Panc1 (cell line): ENCODE results near the gene APEX1. TPM values are rescaled to one million over a fixed set of nuclear protein-coding genes. Genes with fewer than 3 reads are reported as not detected.
A peak's percentile ranks its signal among the peaks of the same experiment; 100 is the strongest.

Experiments used
- ATAC-seq: fragments of 200-7000 bp; cut with Tn5 transposase; 2 replicates; pipeline ENCODE4 v1.9.1; 2020; ENCODE audit warnings: mild to moderate bottlenecking, moderate library complexity
- BruUV-seq: library from RNA; stranded (reverse); fragments of 400-500 nt; replicated peaks from 2 replicates; lab custom pipeline; 2021; lab: Mats Ljungman, UMichigan
- CTCF ChIA-PET: fragments of 300-600 bp; sonication (Branson Sonifier 250); formaldehyde crosslinking; loops from one replicate; lab custom pipeline; 2022; ENCODE audit warnings: antibody characterized with exemption; lab: Charles Lee
- POLR2A ChIA-PET: fragments of 300-600 bp; sonication (Branson Sonifier 250); formaldehyde crosslinking; loops from one replicate; lab custom pipeline; 2022; ENCODE audit warnings: antibody characterized with exemption; lab: Charles Lee
- DNase-seq: peaks from one replicate; pipeline ENCODE4 v3.0.0-alpha.2; 2010; ENCODE audit warnings: low read depth, low spot score
- H3K27ac ChIP-seq: 2 replicates; pipeline ENCODE4 v1.5.1; 2011; ENCODE audit warnings: mild to moderate bottlenecking, low read length, inconsistent platforms
- H3K27me3 ChIP-seq: fragments of 200-500 bp; sonication (Bioruptor generic); 2 replicates; pipeline ENCODE4 v1.6.0; 2014; ENCODE audit warnings: low read length, inconsistent platforms; ENCODE audit not compliant: control insufficient read depth, insufficient read depth
- H3K36me3 ChIP-seq: fragments of 200-500 bp; sonication (Bioruptor generic); 2 replicates; pipeline ENCODE4 v1.5.1; 2014; ENCODE audit warnings: inconsistent platforms, mild to moderate bottlenecking, low read length, moderate library complexity; ENCODE audit not compliant: control insufficient read depth, insufficient read depth
- H3K4me1 ChIP-seq: 2 replicates; pipeline ENCODE4 v1.5.1; 2011; ENCODE audit warnings: inconsistent platforms, mild to moderate bottlenecking, low read length, moderate library complexity; ENCODE audit not compliant: control insufficient read depth, insufficient read depth
- H3K4me3 ChIP-seq, 2 experiments: 2 replicates each; pipeline ENCODE4 v1.5.1; 2011 to 2012; ENCODE audit warnings: low read depth in 2 of 2, low read length in 2 of 2, mild to moderate bottlenecking in 2 of 2, inconsistent platforms in 1 of 2, moderate library complexity in 1 of 2
- H3K9me3 ChIP-seq: fragments of 200-500 bp; sonication (Bioruptor generic); 2 replicates; pipeline ENCODE4 v1.5.1; 2014; ENCODE audit warnings: low read depth, mild to moderate bottlenecking, inconsistent platforms, low read length, moderate library complexity; ENCODE audit not compliant: control insufficient read depth, insufficient read depth
- CTCF ChIP-seq: fragments of 450-650 bp; IDR thresholded peaks from 2 replicates; pipeline ENCODE4 v1.5.1; 2017; ENCODE audit warnings: mild to moderate bottlenecking
- POLR2AphosphoS5 ChIP-seq: IDR thresholded peaks from 2 replicates; pipeline ENCODE4 v1.6.1; 2012; ENCODE audit warnings: mild to moderate bottlenecking, low read depth, low read length, moderate library complexity
- SIN3A ChIP-seq: IDR thresholded peaks from 2 replicates; pipeline ENCODE4 v1.6.1; 2012; ENCODE audit warnings: low read depth, mild to moderate bottlenecking, low read length, moderate library complexity, borderline replicate concordance; ENCODE audit not compliant: insufficient read depth
- TCF7L2 ChIP-seq: IDR thresholded peaks from 2 replicates; pipeline ENCODE4 v1.6.1; 2011; ENCODE audit warnings: mild to moderate bottlenecking, low read depth, low read length, inconsistent platforms
- in situ Hi-C: cut with HindIII; loops from 2 replicates; pipeline ENCODE4 v1.10.0; 2016; ENCODE audit warnings: low sequenced_read_pairs, low pct_unique_long_range_greater_than_20kb
- intact Hi-C: fragments of 100-400 bp; cut with micrococcal nuclease; formaldehyde crosslinking; loops from one replicate; pipeline ENCODE4 v1.10.0; 2022; ENCODE audit not compliant: unreplicated experiment
- total RNA-seq: library from RNA; stranded (reverse); gene quantifications from one replicate; pipeline ENCODE4 v1.2.1, GENCODE V29; 2021; ENCODE audit not compliant: unreplicated experiment
- TF ChIP-seq, protein P1 (sequence below), 2 experiments: IDR thresholded peaks; 2 replicates each; pipeline ENCODE4 v1.6.1; 2011 to 2012; ENCODE audit warnings: low read depth in 2 of 2, control low read depth in 1 of 2, low read length in 1 of 2, mild to moderate bottlenecking in 1 of 2, moderate library complexity in 1 of 2; ENCODE audit not compliant: insufficient read depth in 1 of 2

Gene APEX1
- total RNA-seq, 1 experiment from 2014 or later, result 163 TPM

DNA sequence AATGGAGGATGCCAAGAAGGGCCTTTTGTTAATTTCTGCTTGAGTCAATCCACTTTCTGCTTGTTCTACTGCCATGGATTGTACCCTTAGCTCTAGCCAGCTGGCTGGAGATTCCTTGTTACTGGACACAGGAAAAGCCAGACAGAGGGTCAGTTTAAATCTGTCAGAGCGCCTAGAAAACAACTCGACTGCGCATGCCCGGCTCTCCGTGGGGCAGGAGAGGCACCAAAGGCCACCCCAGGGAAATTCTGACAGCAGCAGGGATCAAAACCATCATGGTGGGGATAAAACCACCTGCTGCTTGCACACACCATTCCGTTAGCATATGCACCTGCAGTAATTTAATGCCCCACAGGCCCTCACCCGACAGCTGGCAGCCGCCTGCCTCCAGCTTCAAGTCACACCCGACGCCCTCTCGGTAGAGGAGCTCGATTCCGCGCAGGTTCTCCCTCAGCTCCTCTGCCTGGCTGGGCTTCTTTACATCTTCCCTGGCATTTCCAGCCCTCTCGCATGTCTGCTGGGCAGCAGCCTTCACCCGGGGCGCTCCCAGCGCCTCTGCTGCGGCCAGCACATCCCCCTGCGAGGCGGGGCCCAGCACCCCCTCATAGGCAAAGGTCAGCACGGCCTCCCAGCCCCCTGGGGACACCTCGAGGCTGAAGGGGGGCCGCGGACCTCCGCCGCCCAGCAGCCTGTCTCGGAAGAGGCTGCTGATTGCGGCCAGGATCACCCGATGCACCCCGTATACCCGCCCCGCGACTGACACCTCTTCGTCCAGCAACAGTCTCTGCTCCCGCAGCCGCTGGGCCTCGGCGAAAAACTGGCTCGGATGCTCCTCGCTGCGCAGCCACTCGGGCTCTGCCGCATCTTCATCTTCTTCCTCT is 20.1 kb upstream of the APEX1 start:
- Histone ChIP-seq H3K36me3 (no peaks in the 10 kb centered on the region), H3K4me1 (no peaks in the 10 kb centered on the region), H3K27me3 (no peaks in the 10 kb centered on the region), H3K27ac (no peak overlapping the region), H3K4me3 (no peak overlapping the region), H3K9me3 (no peaks in the 10 kb centered on the region)
- POLR2A ChIA-PET, result no interaction called here
- ATAC-seq (no peak), DNase-seq (no peak)
- intact Hi-C loops, result no loop called here
- TF ChIP-seq CTCF (no peak), SIN3A (no peak), POLR2AphosphoS5 (no peak), TCF7L2 (no peak)
- TF ChIP-seq, protein P1, sequence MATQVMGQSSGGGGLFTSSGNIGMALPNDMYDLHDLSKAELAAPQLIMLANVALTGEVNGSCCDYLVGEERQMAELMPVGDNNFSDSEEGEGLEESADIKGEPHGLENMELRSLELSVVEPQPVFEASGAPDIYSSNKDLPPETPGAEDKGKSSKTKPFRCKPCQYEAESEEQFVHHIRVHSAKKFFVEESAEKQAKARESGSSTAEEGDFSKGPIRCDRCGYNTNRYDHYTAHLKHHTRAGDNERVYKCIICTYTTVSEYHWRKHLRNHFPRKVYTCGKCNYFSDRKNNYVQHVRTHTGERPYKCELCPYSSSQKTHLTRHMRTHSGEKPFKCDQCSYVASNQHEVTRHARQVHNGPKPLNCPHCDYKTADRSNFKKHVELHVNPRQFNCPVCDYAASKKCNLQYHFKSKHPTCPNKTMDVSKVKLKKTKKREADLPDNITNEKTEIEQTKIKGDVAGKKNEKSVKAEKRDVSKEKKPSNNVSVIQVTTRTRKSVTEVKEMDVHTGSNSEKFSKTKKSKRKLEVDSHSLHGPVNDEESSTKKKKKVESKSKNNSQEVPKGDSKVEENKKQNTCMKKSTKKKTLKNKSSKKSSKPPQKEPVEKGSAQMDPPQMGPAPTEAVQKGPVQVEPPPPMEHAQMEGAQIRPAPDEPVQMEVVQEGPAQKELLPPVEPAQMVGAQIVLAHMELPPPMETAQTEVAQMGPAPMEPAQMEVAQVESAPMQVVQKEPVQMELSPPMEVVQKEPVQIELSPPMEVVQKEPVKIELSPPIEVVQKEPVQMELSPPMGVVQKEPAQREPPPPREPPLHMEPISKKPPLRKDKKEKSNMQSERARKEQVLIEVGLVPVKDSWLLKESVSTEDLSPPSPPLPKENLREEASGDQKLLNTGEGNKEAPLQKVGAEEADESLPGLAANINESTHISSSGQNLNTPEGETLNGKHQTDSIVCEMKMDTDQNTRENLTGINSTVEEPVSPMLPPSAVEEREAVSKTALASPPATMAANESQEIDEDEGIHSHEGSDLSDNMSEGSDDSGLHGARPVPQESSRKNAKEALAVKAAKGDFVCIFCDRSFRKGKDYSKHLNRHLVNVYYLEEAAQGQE (IDR thresholded peaks at IDR 0.05; ENCODE audit: insufficient read depth in 1 of 2, low read depth in 2 of 2, low read length in 1 of 2), result no peak
- BruUV-seq, result no TSS peak
- CTCF ChIA-PET, result no interaction called here
- in situ Hi-C loops, result no loop called here

- CTCF ChIA-PET, result no interaction called here
- BruUV-seq, result no TSS peak
- POLR2A ChIA-PET, result no interaction called here
- intact Hi-C loops (no loop called here), in situ Hi-C loops (no loop called here)
- no peak within 1 kb of the TSS for H3K27ac ChIP-seq
- ATAC-seq (0 out of 2 replicates have a peak, but pooled peaks have one; percentile 59), DNase-seq (no peak)
- no peak for TF ChIP-seq POLR2AphosphoS5
- no peaks in the 10 kb centered on the region for H3K9me3 ChIP-seq
- H3K4me1 ChIP-seq, result no peaks in the 10 kb centered on the region
- no peaks in the 10 kb centered on the region for H3K27me3 ChIP-seq
- no peak within 1 kb of the TSS for H3K4me3 ChIP-seq
- H3K36me3 ChIP-seq, result no peaks in the 10 kb centered on the region
These were observed 19.3 kb upstream of the APEX1 start, which contains the start of gene KLHL33 for GRCh38 chr14:20435582-20436362. KLHL33 (minus strand) TSS chr14:20436166; CDS start chr14:20435811, 355 bp downstream.
